PC-3 (cell line): ENCODE data around the gene UBL4A. TPM values are rescaled to one million over a fixed set of nuclear protein-coding genes. Genes with fewer than 3 reads are reported as not detected.
A peak's percentile ranks its signal among the peaks of the same experiment; 100 is the strongest.

Source experiments
- ATAC-seq: fragments of 200-7000 bp; cut with Tn5 transposase; 2 replicates; pipeline ENCODE4 v1.9.1; 2020; ENCODE audit warnings: mild to moderate bottlenecking, moderate library complexity
- BruUV-seq: library from RNA; stranded (reverse); fragments of 400-500 nt; replicated peaks from 2 replicates; lab custom pipeline; 2021; lab: Mats Ljungman, UMichigan
- CTCF ChIA-PET: fragments of 300-600 bp; sonication (Branson Sonifier 250); formaldehyde crosslinking; loops from one replicate; lab custom pipeline; 2022; ENCODE audit warnings: antibody characterized with exemption; lab: Charles Lee
- POLR2A ChIA-PET: fragments of 300-600 bp; sonication (Branson Sonifier 250); formaldehyde crosslinking; loops from one replicate; lab custom pipeline; 2022; ENCODE audit warnings: antibody characterized with exemption; ENCODE audit not compliant: unreplicated experiment; lab: Charles Lee
- DNase-seq: peaks from one replicate; pipeline ENCODE4 v3.0.0-alpha.2; 2015
- H2AFZ ChIP-seq: fragments of 300-600 bp; sonication (generic); 2 replicates; pipeline ENCODE4 v1.6.0; 2016; ENCODE audit warnings: antibody characterized with exemption, low read length
- H3F3A ChIP-seq: fragments of 300-600 bp; sonication (generic); one replicate; pipeline ENCODE4 v1.6.0; 2017; ENCODE audit warnings: antibody characterized with exemption, low read length, control low read depth, mild to moderate bottlenecking; ENCODE audit not compliant: unreplicated experiment
- H3K27ac ChIP-seq: fragments of 300-600 bp; sonication (generic); 2 replicates; pipeline ENCODE4 v1.5.1; 2016; ENCODE audit warnings: mild to moderate bottlenecking, low read length
- H3K27me3 ChIP-seq: fragments of 300-600 bp; sonication (generic); 2 replicates; pipeline ENCODE4 v1.6.1; 2016; ENCODE audit warnings: low read length, mixed read lengths
- H3K36me3 ChIP-seq: fragments of 300-600 bp; sonication (generic); 2 replicates; pipeline ENCODE4 v1.6.1; 2016; ENCODE audit warnings: low read depth, mixed run types, low read length, mixed read lengths
- H3K4me1 ChIP-seq: fragments of 300-600 bp; sonication (generic); 2 replicates; pipeline ENCODE4 v1.5.1; 2016; ENCODE audit warnings: low read length; ENCODE audit not compliant: insufficient read depth
- H3K4me2 ChIP-seq: fragments of 300-600 bp; sonication (generic); 2 replicates; pipeline ENCODE4 v1.6.0; 2016; ENCODE audit warnings: low read length
- H3K4me3 ChIP-seq: fragments of 300-600 bp; sonication (generic); 2 replicates; pipeline ENCODE4 v1.5.1; 2016; ENCODE audit warnings: mild to moderate bottlenecking, low read length, mixed read lengths
- H3K79me2 ChIP-seq: fragments of 300-600 bp; sonication (generic); 2 replicates; pipeline ENCODE4 v1.6.1; 2017; ENCODE audit warnings: low read length, mixed read lengths
- H3K9ac ChIP-seq: fragments of 300-600 bp; sonication (generic); 2 replicates; pipeline ENCODE4 v1.6.0; 2016; ENCODE audit warnings: mild to moderate bottlenecking, low read length
- H3K9me2 ChIP-seq: fragments of 300-600 bp; sonication (generic); replicated peaks from 2 replicates; pipeline ENCODE4 v1.6.1; 2016; ENCODE audit warnings: mixed run types, low read length, mixed read lengths
- H3K9me3 ChIP-seq: fragments of 300-600 bp; sonication (generic); 2 replicates; pipeline ENCODE4 v1.6.1; 2016; ENCODE audit warnings: low read length, mixed read lengths
- H4K20me1 ChIP-seq: fragments of 300-600 bp; sonication (generic); 2 replicates; pipeline ENCODE4 v1.6.1; 2016; ENCODE audit warnings: low read length, mixed read lengths
- CTCF ChIP-seq: fragments of 300-600 bp; sonication (generic); conservative IDR thresholded peaks from 2 replicates; pipeline ENCODE4 v1.5.1; 2017; ENCODE audit warnings: antibody characterized with exemption, low read depth, mild to moderate bottlenecking, low read length
- EZH2 ChIP-seq: fragments of 300-600 bp; sonication (generic); IDR thresholded peaks from one replicate; pipeline ENCODE4 v1.6.1; 2017; ENCODE audit warnings: antibody characterized with exemption, mild to moderate bottlenecking, low read length; ENCODE audit not compliant: unreplicated experiment
- EZH2phosphoT487 ChIP-seq: fragments of 300-600 bp; sonication (generic); IDR thresholded peaks from 2 replicates; pipeline ENCODE4 v1.6.1; 2018; ENCODE audit warnings: mild to moderate bottlenecking, antibody characterized with exemption, low read length, borderline replicate concordance
- intact Hi-C: fragments of 100-400 bp; cut with micrococcal nuclease; formaldehyde crosslinking; loops from 2 replicates; pipeline ENCODE4 v1.9.0; 2023
- total RNA-seq: library from RNA; depleted of rRNA; stranded (reverse); fragments of >200 nt; gene quantifications from 2 replicates; pipeline ENCODE4 v1.2.3, GENCODE V29; 2014

UBL4A gene
- total RNA-seq, 1 experiment from 2014 or later: 92.3 TPM

- Histone ChIP-seq H4K20me1 (peaks cover 11% of the 10 kb centered on the region), H3K4me1 (peaks cover 21% of the 10 kb centered on the region), H3K9me3 (no peaks in the 10 kb centered on the region), H3K4me3 (peak overlapping the region; percentile 85), H3K27me3 (no peaks in the 10 kb centered on the region), H2AFZ (no peak overlapping the region), H3K9ac (peak overlapping the region; percentile 70), H3K4me2 (peak overlapping the region; percentile 98), H3K79me2 (peaks cover 39% of the 10 kb centered on the region), H3F3A (no peaks in the 10 kb centered on the region), H3K36me3 (peaks cover 4% of the 10 kb centered on the region; the same call in 1 of the 2 replicates), H3K27ac (no peak overlapping the region), H3K9me2 (no peaks in the 10 kb centered on the region)
- intact Hi-C loops: no loop called here
- TF ChIP-seq EZH2phosphoT487 (no peak), EZH2 (no peak), CTCF (no peak)
- TSS peak; percentile 6 for BruUV-seq
- DNase-seq: no peak
- ChIA-PET CTCF (no interaction called here), POLR2A (no interaction called here)
- no peak; the same call in 1 of the 2 replicates for ATAC-seq
Observed at GRCh38 chrX:154437971-154438893, 48.2 kb downstream of the UBL4A start.

GRCh38 chrX:154436983-154437752 lies 49.2 kb downstream of the UBL4A start, which contains the start of gene GDI1:
GDI1 (plus strand) TSS chrX:154437154; CDS start chrX:154437255, 101 bp downstream.
- ChIA-PET CTCF (no interaction called here), POLR2A (no interaction called here)
- intact Hi-C loops: no loop called here
- Histone ChIP-seq H3K9me3 (no peaks in the 10 kb centered on the region), H3F3A (no peaks in the 10 kb centered on the region), H3K4me3 (peak within 1 kb of the TSS; percentile 85), H3K4me1 (peaks cover 15% of the 10 kb centered on the region), H3K9ac (peak within 1 kb of the TSS; percentile 70), H3K27me3 (no peaks in the 10 kb centered on the region), H3K27ac (peak within 1 kb of the TSS; percentile 43), H2AFZ (peak within 1 kb of the TSS; percentile 53; the same call in 1 of the 2 replicates), H3K4me2 (peak within 1 kb of the TSS; percentile 98), H4K20me1 (peaks cover 11% of the 10 kb centered on the region), H3K36me3 (peaks cover 4% of the 10 kb centered on the region; the same call in 1 of the 2 replicates), H3K79me2 (peaks cover 39% of the 10 kb centered on the region), H3K9me2 (no peaks in the 10 kb centered on the region)
- TF ChIP-seq EZH2 (no peak), EZH2phosphoT487 (no peak), CTCF (no peak)
- DNase-seq (peak; percentile 33), ATAC-seq (peak; percentile 59)
- no TSS peak for BruUV-seq
